Mammary epithelial cell (primary cell): Measurements from ENCODE around the gene RNF166.

Experiments used
- EZH2 ChIP-seq: IDR thresholded peaks from 2 replicates; pipeline ENCODE4 v1.6.1; 2012; ENCODE audit warnings: low read length, inconsistent platforms, borderline replicate concordance
- TF ChIP-seq, protein P1 (sequence below), 2 donors: IDR thresholded peaks in 1 of 2; conservative IDR thresholded peaks in 1 of 2; 2 replicates each; pipeline ENCODE4 v1.5.1; 2011 to 2012; ENCODE audit warnings: inconsistent platforms in 2 of 2, low read length in 2 of 2, mild to moderate bottlenecking in 2 of 2, control low read depth in 1 of 2, low read depth in 1 of 2; ENCODE audit not compliant: insufficient read depth in 1 of 2; ENCODE audit errors: extremely low read depth in 1 of 2

DNA sequence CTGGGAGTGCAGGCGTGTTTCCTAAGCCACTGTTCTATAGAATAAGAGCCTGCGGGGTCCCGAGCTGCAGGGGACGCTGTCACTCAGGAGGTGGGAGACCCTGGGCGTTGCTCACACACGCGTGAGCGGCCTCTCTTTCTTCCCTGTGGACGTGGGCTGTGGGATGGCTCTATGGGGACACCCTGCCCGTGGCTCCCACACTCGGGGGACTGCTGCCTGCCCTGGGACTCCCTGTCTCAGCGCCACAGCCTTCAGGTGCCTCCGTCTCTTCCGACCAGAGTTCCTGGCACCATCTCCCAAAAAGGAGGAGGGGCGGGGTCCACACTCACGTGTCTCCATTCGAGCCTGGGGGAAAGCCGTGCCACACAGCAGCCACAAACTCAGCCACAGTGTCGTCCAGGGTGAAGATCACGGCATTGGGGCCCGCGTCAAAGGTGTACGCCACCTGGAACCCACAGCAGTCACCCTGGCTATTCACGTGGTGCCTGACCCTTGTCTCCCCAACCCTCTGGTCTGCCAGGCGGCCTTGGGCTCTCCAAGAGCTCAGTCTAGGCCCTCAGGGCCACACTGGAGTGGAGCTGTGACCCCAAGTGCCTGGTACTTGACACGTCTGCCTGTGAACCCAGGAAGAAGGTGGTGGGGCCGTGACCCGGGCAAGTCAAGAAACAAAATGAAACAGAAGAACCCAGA lies 51.7 kb downstream of the RNF166 start:
- TF ChIP-seq, protein P1, sequence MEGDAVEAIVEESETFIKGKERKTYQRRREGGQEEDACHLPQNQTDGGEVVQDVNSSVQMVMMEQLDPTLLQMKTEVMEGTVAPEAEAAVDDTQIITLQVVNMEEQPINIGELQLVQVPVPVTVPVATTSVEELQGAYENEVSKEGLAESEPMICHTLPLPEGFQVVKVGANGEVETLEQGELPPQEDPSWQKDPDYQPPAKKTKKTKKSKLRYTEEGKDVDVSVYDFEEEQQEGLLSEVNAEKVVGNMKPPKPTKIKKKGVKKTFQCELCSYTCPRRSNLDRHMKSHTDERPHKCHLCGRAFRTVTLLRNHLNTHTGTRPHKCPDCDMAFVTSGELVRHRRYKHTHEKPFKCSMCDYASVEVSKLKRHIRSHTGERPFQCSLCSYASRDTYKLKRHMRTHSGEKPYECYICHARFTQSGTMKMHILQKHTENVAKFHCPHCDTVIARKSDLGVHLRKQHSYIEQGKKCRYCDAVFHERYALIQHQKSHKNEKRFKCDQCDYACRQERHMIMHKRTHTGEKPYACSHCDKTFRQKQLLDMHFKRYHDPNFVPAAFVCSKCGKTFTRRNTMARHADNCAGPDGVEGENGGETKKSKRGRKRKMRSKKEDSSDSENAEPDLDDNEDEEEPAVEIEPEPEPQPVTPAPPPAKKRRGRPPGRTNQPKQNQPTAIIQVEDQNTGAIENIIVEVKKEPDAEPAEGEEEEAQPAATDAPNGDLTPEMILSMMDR (conservative IDR thresholded peaks at IDR 0.05 in 1 of 2, IDR thresholded peaks at IDR 0.05 in 1 of 2; ENCODE audit: extremely low read depth in 1 of 2, insufficient read depth in 1 of 2, low read depth in 1 of 2, low read length in 2 of 2) = no peak
- no peak for TF ChIP-seq EZH2
